K562 (cell line): ENCODE data around the gene PPP3CA. TPM values are rescaled to one million over a fixed set of nuclear protein-coding genes. Genes with fewer than 3 reads are reported as not detected.

ENCODE experiments used
- ATAC-seq: fragments of 200-7000 bp; cut with Tn5 transposase; 3 replicates; pipeline ENCODE4 v1.9.1; 2020; ENCODE audit warnings: moderate library complexity
- BruUV-seq: library from RNA; stranded (reverse); fragments of 400-500 nt; replicated peaks from 2 replicates; lab custom pipeline; 2021; lab: Mats Ljungman, UMichigan
- CTCF ChIA-PET: fragments of 300-600 bp; formaldehyde crosslinking; extraction: SDS; loops from one replicate; lab custom pipeline; 2021; ENCODE audit warnings: low intra/inter-chr PET ratio; lab: Yijun Ruan, JAX
- POLR2A ChIA-PET: fragments of 300-600, 350-650 bp; sonication (Branson Sonifier 250); formaldehyde crosslinking; extraction: SDS; loops from one replicate; lab custom pipeline; 2021; ENCODE audit warnings: antibody characterized with exemption, inconsistent platforms; lab: Yijun Ruan, JAX
- DNase-seq, 4 experiments: peaks; one replicate each; pipeline versions ENCODE4 v3.0.0 to v3.0.0-alpha.2; 2011 to 2018; ENCODE audit warnings: low spot score in 3 of 4, mixed read lengths in 3 of 4; ENCODE audit errors: extremely low read depth in 1 of 4
- FAIRE-seq: peaks from 2 replicates; lab custom pipeline; 2011; peaks lifted over from hg19 to GRCh38; lab: Jason Lieb, UNC
- H2AFZ ChIP-seq: 2 replicates; pipeline ENCODE4 v1.6.0; 2011; ENCODE audit warnings: low read depth, low read length, control low read depth, inconsistent platforms
- H3K27ac ChIP-seq: fragments of 200-600 bp; 3 replicates; pipeline ENCODE4 v1.8.0; 2011; ENCODE audit warnings: low read depth, mild to moderate bottlenecking, control low read depth, inconsistent platforms, low read length, moderate library complexity, mixed read lengths; ENCODE audit errors: extremely low read depth
- H3K27me3 ChIP-seq, 2 experiments: fragments of 300-600 bp in 1 of 2; 2 replicates in 1 of 2; 3 replicates in 1 of 2; pipeline versions ENCODE4 v1.6.0 to v1.8.0; 2011; ENCODE audit warnings: inconsistent platforms in 2 of 2, low read length in 2 of 2, mild to moderate bottlenecking in 1 of 2, mixed read lengths in 1 of 2, moderate library complexity in 1 of 2; ENCODE audit not compliant: control insufficient read depth in 2 of 2, insufficient read depth in 2 of 2
- H3K36me3 ChIP-seq: fragments of 300-600 bp; 3 replicates; pipeline ENCODE4 v1.8.0; 2011; ENCODE audit warnings: mild to moderate bottlenecking, low read length, inconsistent platforms; ENCODE audit not compliant: control insufficient read depth, insufficient read depth
- H3K4me1 ChIP-seq, 2 experiments: fragments of 200-600 bp in 1 of 2; replicated peaks in 1 of 2; 2 replicates in 1 of 2; 3 replicates in 1 of 2; pipeline versions ENCODE4 v1.5.1 to v1.8.0; 2011; ENCODE audit warnings: inconsistent platforms in 2 of 2, low read length in 2 of 2, mild to moderate bottlenecking in 1 of 2, mixed read lengths in 1 of 2, moderate library complexity in 1 of 2; ENCODE audit not compliant: control insufficient read depth in 2 of 2, insufficient read depth in 2 of 2
- H3K4me2 ChIP-seq: 2 replicates; pipeline ENCODE4 v1.6.1; 2011; ENCODE audit warnings: low read length, control low read depth, inconsistent platforms, mixed read lengths; ENCODE audit not compliant: insufficient read depth
- H3K4me3 ChIP-seq: fragments of 200-600 bp; sonication (generic), shearing (Covaris generic); 2 replicates; pipeline ENCODE4 v1.5.1; 2016; ENCODE audit warnings: control low read depth, inconsistent platforms
- H3K79me2 ChIP-seq: fragments of 200-600 bp; 3 replicates; pipeline ENCODE4 v1.8.0; 2011; ENCODE audit warnings: low read length, inconsistent platforms; ENCODE audit not compliant: control insufficient read depth, insufficient read depth
- H3K9ac ChIP-seq, 2 experiments: 2 replicates each; pipeline versions ENCODE4 v1.6.0 to v1.6.1; 2011; ENCODE audit warnings: low read depth in 2 of 2, low read length in 2 of 2, control low read depth in 1 of 2, inconsistent platforms in 1 of 2, mild to moderate bottlenecking in 1 of 2, mixed read lengths in 1 of 2; ENCODE audit not compliant: insufficient read depth in 1 of 2
- H3K9me1 ChIP-seq: one replicate; pipeline ENCODE4 v1.6.0; 2011; ENCODE audit warnings: inconsistent platforms, mild to moderate bottlenecking, low read length, moderate library complexity; ENCODE audit not compliant: control insufficient read depth, insufficient read depth
- H3K9me3 ChIP-seq: replicated peaks from 2 replicates; pipeline ENCODE4 v1.5.1; 2011; ENCODE audit warnings: low read depth, low read length, inconsistent platforms; ENCODE audit not compliant: control insufficient read depth, insufficient read depth
- H4K20me1 ChIP-seq: replicated peaks from 2 replicates; pipeline ENCODE4 v1.6.1; 2011; ENCODE audit warnings: low read length, inconsistent platforms, mixed read lengths; ENCODE audit not compliant: control insufficient read depth, insufficient read depth
- EP300 ChIP-seq: IDR thresholded peaks from 2 replicates; pipeline ENCODE4 v1.6.1; 2012; ENCODE audit warnings: low read length, improper control_type of control experiment
- JUND ChIP-seq, 2 experiments: IDR thresholded peaks; 2 replicates in 1 of 2; 3 replicates in 1 of 2; pipeline ENCODE4 v1.6.1; 2011; ENCODE audit warnings: borderline replicate concordance in 2 of 2, low read depth in 2 of 2, low read length in 2 of 2, improper control_type of control experiment in 1 of 2, missing biosample characterization in 1 of 2, missing genetic modification characterization in 1 of 2, missing genetic modification reagents in 1 of 2
- NR4A1 ChIP-seq, 2 experiments: fragments of 250-450 bp in 1 of 2; fragments of 450-650 bp in 1 of 2; sonication (Bioruptor Pico) in 1 of 2; IDR thresholded peaks; 2 replicates each; pipeline versions ENCODE4 v1.4.0 to v1.6.1; 2016 to 2020; ENCODE audit warnings: mild to moderate bottlenecking in 2 of 2, missing compliant biosample characterization in 1 of 2, missing genetic modification characterization in 1 of 2, moderate library complexity in 1 of 2
- SMAD1 ChIP-seq: fragments of 150-350 bp; IDR thresholded peaks from 2 replicates; pipeline ENCODE4 v1.6.1; 2014; ENCODE audit warnings: low read length, low read depth; ENCODE audit not compliant: partially characterized antibody
- ZKSCAN3 ChIP-seq: fragments of 250-450 bp; sonication (Bioruptor Pico); IDR thresholded peaks from 2 replicates; pipeline ENCODE4 v1.4.0; 2020
- ZNF184 ChIP-seq: sonication (generic); formaldehyde crosslinking; IDR thresholded peaks from 2 replicates; pipeline ENCODE4 v1.5.0; 2020; ENCODE audit warnings: missing genetic modification reagents
- WGBS: fragments of 100-300 bp; shearing (Covaris generic); methylation state at CpG from one replicate; pipeline ENCODE4 v1.1.6; 2016; ENCODE audit warnings: low coverage, mixed read lengths; ENCODE audit not compliant: insufficient coverage; ENCODE audit errors: missing lambda C conversion rate; 5-methylcytosine and 5-hydroxymethylcytosine counted together
- in situ Hi-C: fragments of 300-500 bp; cut with MboI; formaldehyde crosslinking; loops from 4 replicates; pipeline ENCODE4 v1.15.0; 2018; ENCODE audit warnings: inconsistent platforms, mixed read lengths
- intact Hi-C: fragments of 100-400 bp; cut with micrococcal nuclease; formaldehyde crosslinking; loops from 2 replicates; pipeline ENCODE4 v1.14.2; 2022
- polyA plus RNA-seq, 8 experiments: library from polyadenylated mRNA; depleted of rRNA in 4 of 8; stranded (reverse) in 5 of 8; unstranded in 3 of 8; fragments of >200 nt; fragmentation: Nextera tagmentation in 2 of 8; fragmentation: Illumina TruSeq in 1 of 8; extraction: Ambion mirVana in 2 of 8; extraction: Trizol in 1 of 8; gene quantifications; 2 replicates each; pipeline versions ENCODE4 v1.2.1 to v1.2.3, GENCODE V29; 2011 to 2014; ENCODE audit warnings: inconsistent platforms in 1 of 8, missing spikeins in 1 of 8
- total RNA-seq, 7 experiments: library from RNA; depleted of rRNA in 6 of 7; stranded (reverse); fragments of >200 nt in 6 of 7; fragmentation: Illumina TruSeq in 2 of 7; extraction: Trizol in 2 of 7; gene quantifications; 2 replicates each; pipeline versions ENCODE4 v1.2.1 to v1.2.3, GENCODE V29; 2011 to 2021; ENCODE audit warnings: low replicate concordance in 1 of 7
- TF ChIP-seq, protein P1 (sequence below): sonication (generic); formaldehyde crosslinking; IDR thresholded peaks from 2 replicates; pipeline ENCODE4 v1.8.1; 2023; ENCODE audit warnings: missing genetic modification reagents, mild to moderate bottlenecking, borderline replicate concordance
- TF ChIP-seq, protein P2 (sequence below): fragments of 150-350 bp; IDR thresholded peaks from 2 replicates; pipeline ENCODE4 v1.6.1; 2014; ENCODE audit warnings: low read depth, mild to moderate bottlenecking, low read length, borderline replicate concordance
- TF ChIP-seq, protein P3 (sequence below): sonication (generic); formaldehyde crosslinking; IDR thresholded peaks from 2 replicates; pipeline ENCODE4 v1.9.0; 2022; ENCODE audit warnings: mild to moderate bottlenecking, missing genetic modification reagents

PPP3CA gene
- total and polyA plus RNA-seq, 9 of the 15 experiments (the other 6 are each of a cell fraction or from before 2014, with no cell fraction given): 0.94 to 3.2 (median 1.6) TPM

DNA sequence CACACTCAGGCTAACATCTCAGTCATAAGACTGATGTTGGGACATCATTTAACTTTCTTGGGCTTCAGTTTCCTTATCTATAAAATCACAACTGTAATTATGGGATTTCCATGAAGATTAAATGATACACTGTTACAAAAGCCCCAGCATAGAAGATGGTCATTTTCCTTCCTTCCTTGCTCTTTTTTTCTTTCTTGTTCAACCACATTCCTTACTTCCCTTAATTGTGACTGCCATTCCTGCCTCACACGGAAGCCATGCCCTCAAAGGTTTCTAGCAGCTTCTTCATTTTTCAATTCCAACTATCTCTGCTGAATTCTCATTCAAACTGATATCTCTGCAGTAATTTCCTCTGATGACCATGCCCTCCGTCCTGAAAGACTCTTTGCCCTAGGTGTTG is 311.8 kb downstream of the PPP3CA start:
- ATAC-seq (no peak), FAIRE-seq (no peak), DNase-seq (no peak)
- Histone ChIP-seq H3K9me3 (no peaks in the 10 kb centered on the region), H3K36me3 (no peaks in the 10 kb centered on the region), H3K4me1 (no peaks in the 10 kb centered on the region), H3K4me2 (no peak overlapping the region), H3K9ac (no peak overlapping the region), H3K79me2 (no peaks in the 10 kb centered on the region), H3K9me1 (no peaks in the 10 kb centered on the region), H3K27ac (no peak overlapping the region), H3K4me3 (no peak overlapping the region), H4K20me1 (no peaks in the 10 kb centered on the region), H2AFZ (no peak overlapping the region), H3K27me3 (no peaks in the 10 kb centered on the region)
- WGBS: 6% methylated on average over 2 of the region's 2 CpGs
- CTCF ChIA-PET: no interaction called here
- POLR2A ChIA-PET: no interaction called here
- in situ Hi-C loops (no loop called here), intact Hi-C loops (no loop called here)
- BruUV-seq: no TSS peak
- TF ChIP-seq NR4A1 (CRISPR knock-in tag; IDR thresholded peaks at IDR 0.05) (no peak), NR4A1 (tag; IDR thresholded peaks at IDR 0.05) (no peak), EP300 (no peak), ZNF184 (CRISPR knock-in tag) (no peak), SMAD1 (no peak), JUND (IDR thresholded peaks at IDR 0.05; ENCODE audit: borderline replicate concordance, low read depth, low read length) (no peak), JUND (tag; IDR thresholded peaks at IDR 0.05; ENCODE audit: borderline replicate concordance, low read depth, low read length) (no peak), ZKSCAN3 (CRISPR knock-in tag) (no peak)
- TF ChIP-seq, protein P1, sequence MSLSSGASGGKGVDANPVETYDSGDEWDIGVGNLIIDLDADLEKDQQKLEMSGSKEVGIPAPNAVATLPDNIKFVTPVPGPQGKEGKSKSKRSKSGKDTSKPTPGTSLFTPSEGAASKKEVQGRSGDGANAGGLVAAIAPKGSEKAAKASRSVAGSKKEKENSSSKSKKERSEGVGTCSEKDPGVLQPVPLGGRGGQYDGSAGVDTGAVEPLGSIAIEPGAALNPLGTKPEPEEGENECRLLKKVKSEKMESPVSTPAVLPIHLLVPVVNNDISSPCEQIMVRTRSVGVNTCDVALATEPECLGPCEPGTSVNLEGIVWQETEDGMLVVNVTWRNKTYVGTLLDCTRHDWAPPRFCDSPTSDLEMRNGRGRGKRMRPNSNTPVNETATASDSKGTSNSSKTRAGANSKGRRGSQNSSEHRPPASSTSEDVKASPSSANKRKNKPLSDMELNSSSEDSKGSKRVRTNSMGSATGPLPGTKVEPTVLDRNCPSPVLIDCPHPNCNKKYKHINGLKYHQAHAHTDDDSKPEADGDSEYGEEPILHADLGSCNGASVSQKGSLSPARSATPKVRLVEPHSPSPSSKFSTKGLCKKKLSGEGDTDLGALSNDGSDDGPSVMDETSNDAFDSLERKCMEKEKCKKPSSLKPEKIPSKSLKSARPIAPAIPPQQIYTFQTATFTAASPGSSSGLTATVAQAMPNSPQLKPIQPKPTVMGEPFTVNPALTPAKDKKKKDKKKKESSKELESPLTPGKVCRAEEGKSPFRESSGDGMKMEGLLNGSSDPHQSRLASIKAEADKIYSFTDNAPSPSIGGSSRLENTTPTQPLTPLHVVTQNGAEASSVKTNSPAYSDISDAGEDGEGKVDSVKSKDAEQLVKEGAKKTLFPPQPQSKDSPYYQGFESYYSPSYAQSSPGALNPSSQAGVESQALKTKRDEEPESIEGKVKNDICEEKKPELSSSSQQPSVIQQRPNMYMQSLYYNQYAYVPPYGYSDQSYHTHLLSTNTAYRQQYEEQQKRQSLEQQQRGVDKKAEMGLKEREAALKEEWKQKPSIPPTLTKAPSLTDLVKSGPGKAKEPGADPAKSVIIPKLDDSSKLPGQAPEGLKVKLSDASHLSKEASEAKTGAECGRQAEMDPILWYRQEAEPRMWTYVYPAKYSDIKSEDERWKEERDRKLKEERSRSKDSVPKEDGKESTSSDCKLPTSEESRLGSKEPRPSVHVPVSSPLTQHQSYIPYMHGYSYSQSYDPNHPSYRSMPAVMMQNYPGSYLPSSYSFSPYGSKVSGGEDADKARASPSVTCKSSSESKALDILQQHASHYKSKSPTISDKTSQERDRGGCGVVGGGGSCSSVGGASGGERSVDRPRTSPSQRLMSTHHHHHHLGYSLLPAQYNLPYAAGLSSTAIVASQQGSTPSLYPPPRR (CRISPR knock-in tag): no peak
- TF ChIP-seq, protein P2, sequence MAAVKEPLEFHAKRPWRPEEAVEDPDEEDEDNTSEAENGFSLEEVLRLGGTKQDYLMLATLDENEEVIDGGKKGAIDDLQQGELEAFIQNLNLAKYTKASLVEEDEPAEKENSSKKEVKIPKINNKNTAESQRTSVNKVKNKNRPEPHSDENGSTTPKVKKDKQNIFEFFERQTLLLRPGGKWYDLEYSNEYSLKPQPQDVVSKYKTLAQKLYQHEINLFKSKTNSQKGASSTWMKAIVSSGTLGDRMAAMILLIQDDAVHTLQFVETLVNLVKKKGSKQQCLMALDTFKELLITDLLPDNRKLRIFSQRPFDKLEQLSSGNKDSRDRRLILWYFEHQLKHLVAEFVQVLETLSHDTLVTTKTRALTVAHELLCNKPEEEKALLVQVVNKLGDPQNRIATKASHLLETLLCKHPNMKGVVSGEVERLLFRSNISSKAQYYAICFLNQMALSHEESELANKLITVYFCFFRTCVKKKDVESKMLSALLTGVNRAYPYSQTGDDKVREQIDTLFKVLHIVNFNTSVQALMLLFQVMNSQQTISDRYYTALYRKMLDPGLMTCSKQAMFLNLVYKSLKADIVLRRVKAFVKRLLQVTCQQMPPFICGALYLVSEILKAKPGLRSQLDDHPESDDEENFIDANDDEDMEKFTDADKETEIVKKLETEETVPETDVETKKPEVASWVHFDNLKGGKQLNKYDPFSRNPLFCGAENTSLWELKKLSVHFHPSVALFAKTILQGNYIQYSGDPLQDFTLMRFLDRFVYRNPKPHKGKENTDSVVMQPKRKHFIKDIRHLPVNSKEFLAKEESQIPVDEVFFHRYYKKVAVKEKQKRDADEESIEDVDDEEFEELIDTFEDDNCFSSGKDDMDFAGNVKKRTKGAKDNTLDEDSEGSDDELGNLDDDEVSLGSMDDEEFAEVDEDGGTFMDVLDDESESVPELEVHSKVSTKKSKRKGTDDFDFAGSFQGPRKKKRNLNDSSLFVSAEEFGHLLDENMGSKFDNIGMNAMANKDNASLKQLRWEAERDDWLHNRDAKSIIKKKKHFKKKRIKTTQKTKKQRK: no peak
- TF ChIP-seq, protein P3, sequence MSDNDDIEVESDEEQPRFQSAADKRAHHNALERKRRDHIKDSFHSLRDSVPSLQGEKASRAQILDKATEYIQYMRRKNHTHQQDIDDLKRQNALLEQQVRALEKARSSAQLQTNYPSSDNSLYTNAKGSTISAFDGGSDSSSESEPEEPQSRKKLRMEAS (CRISPR knock-in tag): no peak
